NCI-H748 (cell line): Measurements from ENCODE around the gene CYP2C19.
"Not testable (repeated sequence)": the region's sequence is repeated elsewhere in the genome, so short reads cannot be mapped to it uniquely, and the experiment has no call there.

Source experiments
- DNase-seq: peaks from one replicate; lab custom pipeline; 2025; ENCODE audit not compliant: unreplicated experiment; lab: John Stamatoyannopoulos, UW

CYP2C19 gene

DNA sequence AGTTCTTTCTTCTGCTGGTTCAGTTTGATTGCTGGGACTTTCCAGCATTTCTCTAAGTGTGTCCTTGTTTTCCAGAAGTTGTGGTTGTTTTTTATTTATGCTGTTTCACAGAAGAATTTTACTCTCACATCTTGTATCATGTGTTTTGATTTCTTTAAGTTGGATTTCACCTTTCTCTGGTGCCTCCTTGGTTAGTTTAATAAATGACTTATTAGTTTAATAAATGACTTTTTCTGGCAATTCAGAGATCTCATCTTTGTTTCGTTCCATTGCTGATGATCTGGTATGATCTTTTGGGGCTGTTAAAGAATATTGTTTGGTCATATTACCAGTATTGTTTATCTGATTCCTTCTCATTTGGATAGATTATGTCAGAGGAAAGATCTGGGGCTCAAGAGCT lies 116.2 kb downstream of the CYP2C19 start:
- no peak for DNase-seq

DNA sequence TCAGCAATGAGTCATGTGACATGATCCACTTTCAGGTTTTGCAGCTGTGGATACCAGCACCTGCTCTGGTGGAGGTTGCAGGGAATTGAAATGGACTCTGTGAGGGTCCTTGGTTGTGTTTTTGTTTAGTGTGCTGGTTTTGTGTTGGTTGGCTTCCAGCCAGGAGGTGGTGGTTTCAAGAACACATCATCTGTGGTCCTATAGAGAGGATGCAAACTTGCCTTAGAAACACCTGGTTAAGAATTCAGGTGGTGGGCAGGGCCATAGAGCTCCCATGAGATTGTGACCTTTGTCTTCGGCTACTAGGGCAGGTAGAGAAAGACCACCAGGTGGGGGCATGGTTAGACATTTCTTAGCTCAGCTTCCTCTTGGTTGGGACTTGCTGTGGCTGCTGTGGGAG lies 116.7 kb downstream of the CYP2C19 start:
- DNase-seq: peak; percentile 5

DNA sequence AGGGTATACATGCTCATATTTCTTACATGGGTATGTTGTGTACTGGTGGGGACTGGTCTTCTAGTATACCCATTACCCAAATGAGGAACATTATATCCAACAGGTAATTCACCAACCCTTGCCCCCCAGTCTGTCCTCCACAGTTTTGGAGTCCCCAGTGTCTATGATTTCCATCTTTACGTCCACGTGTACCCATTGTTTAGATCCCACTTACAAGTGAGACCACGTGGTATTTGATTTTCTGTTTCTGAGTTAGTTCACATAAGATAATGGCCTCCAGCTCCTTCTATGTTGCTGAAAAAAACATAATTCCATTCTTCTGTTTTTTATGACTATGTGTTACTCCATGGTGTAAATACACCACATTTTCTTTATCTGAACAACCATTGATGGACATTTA lies 126.6 kb downstream of the CYP2C19 start:
- no peak for DNase-seq

DNA sequence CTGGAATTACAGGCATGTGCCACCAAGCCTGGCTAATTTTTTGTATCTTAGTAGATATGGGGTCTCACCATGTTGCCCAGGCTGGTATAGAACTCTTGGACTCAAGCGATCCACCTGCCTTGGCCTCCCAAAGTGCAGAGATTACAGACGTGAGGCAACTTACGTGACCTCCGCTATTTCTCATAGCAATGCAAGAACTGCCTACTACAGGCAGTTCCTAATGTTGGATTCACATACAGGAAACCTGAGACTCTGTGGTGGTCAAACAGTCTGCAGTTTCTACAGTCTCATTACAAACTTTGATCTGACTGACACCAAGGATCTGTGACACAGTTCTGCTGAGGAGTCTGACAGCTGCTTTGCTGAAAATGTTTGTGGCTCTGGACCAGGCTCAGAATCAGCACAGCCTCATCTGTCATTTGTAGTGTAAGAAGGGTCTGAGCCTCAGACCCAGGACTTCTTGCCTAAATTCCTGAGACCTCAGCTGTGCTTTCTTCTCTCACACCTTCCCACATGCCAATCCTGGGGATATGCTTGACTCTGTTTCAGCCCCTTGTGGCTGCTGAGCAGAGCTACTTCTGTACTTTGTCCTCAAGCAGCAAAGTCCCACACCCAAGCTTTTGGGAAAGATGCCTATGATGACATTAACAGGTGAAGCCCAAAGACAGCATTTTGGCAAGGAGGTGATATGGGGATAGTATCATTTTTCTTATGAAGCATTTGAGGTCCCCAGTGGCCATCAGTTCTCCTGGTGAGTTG lies 128.0 kb downstream of the CYP2C19 start:
- no peak for DNase-seq

DNA sequence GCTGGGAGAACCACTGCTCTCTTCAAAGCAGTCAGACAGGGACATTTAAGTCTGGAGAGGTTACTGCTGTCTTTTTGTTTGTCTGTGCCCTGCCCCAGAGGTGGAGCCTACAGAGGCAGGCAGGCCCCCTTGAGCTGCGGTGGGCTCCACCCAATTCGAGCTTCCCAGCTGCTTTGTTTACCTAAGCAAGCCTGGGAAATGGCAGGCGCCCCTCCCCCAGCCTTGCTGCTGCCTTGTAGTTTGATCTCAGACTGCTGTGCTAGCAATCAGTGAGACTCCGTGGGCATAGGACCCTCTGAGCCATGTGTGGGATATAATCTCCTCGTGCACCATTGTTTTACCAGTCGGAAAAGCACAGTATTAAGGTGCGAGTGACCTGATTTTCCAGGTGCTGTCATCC lies 135.9 kb downstream of the CYP2C19 start:
- not testable (repeated sequence) for DNase-seq

DNA sequence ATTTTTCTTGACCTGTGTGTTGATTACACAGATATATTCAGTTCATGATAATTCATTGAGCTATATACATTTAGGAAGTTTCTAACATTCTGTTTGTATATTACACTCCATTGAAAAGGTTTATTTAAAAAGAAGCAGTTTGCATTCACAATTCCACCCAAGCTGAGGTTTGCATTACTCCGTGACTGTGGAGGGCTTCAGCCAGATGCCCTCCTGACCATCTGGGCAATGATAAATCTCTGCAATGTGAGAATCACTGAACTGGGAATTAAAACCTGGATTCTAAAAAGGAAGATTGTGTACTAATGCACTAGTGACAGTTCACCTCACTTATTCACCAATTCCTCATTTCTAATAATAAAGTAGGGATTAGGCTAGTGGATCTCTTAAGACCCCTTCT lies 139.6 kb downstream of the CYP2C19 start:
- no peak for DNase-seq

DNA sequence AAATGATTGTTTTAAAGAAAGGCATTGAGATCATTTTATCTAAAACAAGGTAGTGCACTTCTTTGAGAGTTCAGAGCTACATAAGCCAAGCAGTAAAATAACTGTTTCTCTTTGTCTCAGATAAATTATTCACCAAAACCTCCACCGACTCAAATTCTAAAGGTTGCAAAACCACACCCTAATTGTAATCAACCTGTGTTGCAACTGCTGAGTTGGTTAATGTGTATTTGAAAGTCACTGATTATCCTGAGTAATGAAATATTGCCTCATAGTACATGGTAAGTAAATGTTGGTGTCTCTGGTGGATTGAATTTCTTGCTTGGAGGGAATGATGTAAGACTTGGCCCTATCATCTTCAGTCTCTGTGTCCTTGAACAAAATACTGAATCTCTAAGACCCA lies 140.1 kb downstream of the CYP2C19 start:
- DNase-seq: peak; percentile 43
